Limb (tissue), 2 donors: ENCODE data around the gene SLC1A5.

ENCODE experiments used
- DNase-seq, 2 donors: peaks; one replicate each; pipeline ENCODE4 v3.0.0-alpha.2; 2016; ENCODE audit errors: extremely low spot score in 2 of 2

Gene SLC1A5

GRCh38 chr19:46726551-46726950, 61.8 kb downstream of the SLC1A5 start:
- peak in 1 of 2 donors; percentile 24 for DNase-seq

DNA sequence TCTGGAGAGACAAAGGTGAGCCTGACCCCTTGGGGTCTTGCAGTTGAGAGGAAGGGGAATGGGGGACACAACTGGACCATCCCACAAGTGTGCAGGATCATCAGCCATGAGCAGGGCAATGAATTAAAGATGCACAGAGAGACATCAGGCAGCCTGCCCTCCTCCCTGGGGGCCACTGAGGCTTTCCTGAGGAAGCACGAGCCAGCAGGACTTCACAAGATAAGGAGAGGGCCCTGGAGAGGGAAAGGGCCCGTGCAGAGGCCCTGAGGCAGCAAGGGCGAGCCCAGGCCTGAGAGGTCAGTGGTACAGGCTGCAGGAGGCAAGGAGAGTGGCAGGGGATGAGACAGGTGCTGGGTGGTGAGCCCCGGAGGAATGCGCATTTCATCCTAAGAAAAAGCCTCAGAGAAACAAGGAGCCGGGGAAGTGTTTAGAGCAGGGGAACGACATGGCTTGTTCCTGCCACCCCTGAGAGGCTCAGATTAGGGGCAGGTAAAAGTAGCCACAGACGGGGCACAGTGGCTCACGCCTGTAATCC, 62.5 kb downstream of the SLC1A5 start:
- no peak for DNase-seq

GRCh38 chr19:46725036-46725820, 63.2 kb downstream of the SLC1A5 start:
- DNase-seq, result peak in 1 of 2 donors; percentile 26
